Adrenal gland (tissue), 5 donors: ENCODE measurements around the gene CCSER1.
"Not testable (repeated sequence)": the region's sequence is repeated elsewhere in the genome, so short reads cannot be mapped to it uniquely, and the experiment has no call there.

ENCODE experiments used
- CTCF ChIP-seq, 6 experiments: fragments of 450-650 bp in 4 of 6; fragments of 200-600 bp in 2 of 6; sonication (generic) in 1 of 6; IDR thresholded peaks; 1 replicate in 5 of 6; 2 replicates in 1 of 6; pipeline versions ENCODE4 v1.5.1 to v1.8.0; 2016 to 2021; ENCODE audit warnings: antibody characterized with exemption in 6 of 6, mild to moderate bottlenecking in 2 of 6, moderate library complexity in 1 of 6
- POLR2A ChIP-seq, 2 donors: fragments of 450-650 bp; IDR thresholded peaks; one replicate each; pipeline ENCODE4 v1.6.1; 2017; ENCODE audit warnings: antibody characterized with exemption in 2 of 2, mild to moderate bottlenecking in 2 of 2, moderate library complexity in 1 of 2
- donor health status: DM: no; HTN: no; CAD: no.

GRCh38 chr4:90838859-90839258 lies 711.7 kb downstream of the CCSER1 start:
- TF ChIP-seq POLR2A, CTCF (IDR thresholded peaks at IDR 0.05): not testable (repeated sequence)
